HG02852 (cell line): Measurements from ENCODE around the gene OLFML2B.

Source experiments
- ATAC-seq: cut with Tn5 transposase; IDR thresholded peaks from one replicate; pipeline ENCODE4 v1.9.1; 2021; ENCODE audit warnings: mild to moderate bottlenecking, moderate library complexity; ENCODE audit not compliant: unreplicated experiment

The OLFML2B gene

DNA sequence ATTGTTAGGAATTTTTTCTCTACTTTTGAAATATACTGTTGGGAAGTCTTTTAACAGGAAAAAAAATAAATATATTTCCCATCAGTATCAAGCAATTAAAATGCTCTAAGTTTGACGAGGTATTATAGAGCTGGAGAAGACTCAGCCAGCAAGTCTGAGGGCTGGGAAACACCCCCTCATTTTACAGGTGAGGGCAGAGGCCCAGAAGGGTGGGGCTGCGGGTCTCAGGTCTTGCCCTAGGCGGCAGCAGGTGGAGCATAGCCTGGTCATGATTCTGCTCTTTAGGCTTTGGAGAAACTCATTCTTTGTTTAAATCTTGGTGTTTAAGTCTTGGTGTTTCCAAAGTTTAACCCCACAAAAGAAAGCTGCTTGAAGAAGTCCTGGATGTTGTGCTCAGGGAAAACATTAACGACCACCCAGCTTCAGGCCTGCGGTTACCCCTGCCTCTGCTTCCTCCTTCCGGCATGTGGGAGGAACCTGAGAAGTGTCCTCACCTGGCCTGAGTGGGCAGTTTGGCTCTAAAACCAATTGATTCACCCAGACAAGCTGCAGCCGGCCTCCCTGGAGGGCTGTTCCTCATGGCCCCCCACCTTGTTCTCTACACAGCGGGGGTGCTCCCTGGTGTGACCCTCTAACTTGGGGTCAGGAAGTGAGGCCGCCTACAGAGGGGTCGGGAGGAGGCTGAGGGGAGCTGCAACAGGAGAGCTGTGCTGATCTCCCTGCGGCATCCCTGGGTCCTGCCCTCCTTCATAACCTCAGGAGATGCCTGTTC, 41.7 kb downstream of the OLFML2B start:
- ATAC-seq: no peak

DNA sequence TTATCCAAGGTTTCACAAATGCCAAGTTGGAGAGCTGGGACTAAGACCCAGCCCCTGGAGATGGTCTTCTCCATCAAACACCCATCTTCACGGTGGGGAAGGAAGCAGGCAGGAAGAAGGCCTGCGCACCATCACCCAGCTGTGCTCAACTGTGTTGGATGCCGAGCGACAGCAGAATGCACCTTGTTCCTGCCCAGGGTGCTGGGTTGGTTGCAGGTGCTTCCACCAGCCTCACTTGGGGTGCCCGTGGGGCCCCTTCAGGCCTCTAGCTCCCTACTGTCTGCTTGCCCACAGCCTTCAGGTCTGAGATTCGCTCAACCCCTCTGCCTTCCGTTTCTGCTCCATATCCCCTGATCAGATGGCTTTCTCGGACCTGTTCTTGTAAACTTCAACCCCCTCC, 42.5 kb downstream of the OLFML2B start:
- ATAC-seq: no peak

DNA sequence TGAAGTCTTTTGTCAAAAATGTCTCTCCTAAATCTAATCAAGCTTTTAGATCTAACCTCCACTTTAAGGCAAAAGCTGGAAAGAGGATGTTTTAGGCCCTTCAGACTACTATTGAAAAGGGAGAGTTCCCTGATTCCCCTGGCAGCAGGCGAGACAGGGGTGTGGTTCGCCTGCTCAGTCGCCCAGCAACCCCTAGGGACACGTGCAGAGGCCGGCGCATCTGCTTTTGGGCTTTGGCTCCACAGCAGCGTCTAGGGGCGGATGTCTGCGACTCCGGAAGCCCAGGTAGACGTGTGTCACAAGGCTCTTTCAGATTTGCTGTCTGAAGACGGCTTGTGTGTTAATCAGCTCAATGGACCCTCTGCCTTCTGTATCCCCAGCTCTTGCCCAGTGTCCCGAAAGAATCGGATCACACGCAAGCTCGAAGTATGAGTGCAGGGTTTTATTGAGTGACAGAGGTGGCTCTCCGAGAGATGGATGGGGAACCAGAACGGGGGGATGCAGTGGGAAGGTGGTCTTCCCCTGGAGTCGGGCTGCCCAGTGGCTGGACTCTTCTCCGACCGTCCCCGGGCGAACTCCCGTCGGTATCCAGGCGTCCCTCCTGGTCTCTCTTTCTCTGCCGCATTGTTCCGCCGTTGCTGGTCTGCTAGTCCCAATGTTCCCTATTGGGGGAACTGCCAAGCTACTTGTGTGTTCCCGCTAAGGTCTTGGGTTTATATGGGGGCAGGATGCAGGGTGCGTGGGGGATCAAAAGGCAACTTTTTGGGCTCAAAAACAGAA, 45.5 kb downstream of the OLFML2B start:
- no peak for ATAC-seq

DNA sequence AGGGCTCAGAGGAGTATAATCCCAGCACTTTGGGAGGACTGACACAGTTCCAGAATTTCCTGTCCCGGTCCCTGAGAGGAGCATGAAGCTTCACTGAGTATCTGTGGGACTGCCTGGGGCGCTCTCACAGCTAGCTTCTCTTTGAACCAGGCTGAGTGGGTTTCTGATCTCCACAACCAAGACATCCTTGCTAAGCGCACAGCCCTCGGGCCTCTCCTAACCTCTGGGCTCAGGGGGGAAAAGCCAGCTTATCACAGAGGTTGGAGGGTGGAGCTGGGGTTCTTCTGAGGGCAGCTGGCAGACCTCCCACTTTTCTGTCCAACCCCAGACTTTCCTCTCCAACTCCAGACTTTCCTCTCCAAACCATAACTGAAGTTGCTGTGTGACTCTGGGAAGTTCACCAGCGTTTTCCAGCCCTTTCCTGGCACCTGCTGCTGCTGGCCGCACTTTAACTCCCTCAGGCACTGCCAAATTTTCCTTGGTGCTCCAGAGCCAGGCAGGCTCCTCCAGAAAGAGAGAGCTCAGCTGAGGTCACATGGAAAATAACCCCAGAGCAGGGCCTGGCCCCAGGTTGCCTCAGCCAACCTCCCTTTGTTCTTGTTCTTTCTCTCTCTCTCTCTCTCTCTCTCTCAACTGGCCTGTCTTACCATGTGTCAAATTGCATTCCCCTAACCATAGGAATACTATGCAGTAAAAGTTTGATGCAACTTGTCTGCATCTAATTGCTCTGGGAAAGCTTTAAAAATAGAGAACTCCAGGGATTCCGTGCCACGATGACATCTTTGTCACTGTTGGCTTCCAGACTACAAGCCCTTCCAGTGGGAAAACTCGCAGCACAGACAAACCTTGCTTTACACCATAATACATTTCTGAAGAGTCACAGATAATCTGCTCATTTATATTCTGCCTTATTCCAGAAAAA, 49.5 kb downstream of the OLFML2B start:
- ATAC-seq: no peak

DNA sequence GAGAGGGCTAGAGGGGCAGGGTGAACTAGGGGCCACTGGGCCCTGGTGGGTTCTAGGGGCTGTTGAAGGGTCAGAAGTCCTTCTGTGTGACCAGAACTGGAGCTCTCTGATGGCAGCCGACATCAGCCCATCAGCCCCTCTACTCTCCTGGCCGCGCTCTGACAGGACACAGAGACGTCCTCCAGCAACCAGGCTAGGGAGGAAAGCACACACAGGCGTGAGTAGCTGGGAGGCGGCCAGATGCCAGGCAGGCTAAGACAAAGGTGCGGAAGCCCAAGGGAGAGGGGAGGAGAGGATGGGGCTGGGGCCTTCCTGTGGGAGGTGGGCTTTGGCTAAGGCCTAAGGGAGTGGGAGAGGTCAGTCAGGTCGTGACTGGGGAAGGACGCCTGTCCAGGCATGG, 50.8 kb downstream of the OLFML2B start:
- ATAC-seq: no peak

DNA sequence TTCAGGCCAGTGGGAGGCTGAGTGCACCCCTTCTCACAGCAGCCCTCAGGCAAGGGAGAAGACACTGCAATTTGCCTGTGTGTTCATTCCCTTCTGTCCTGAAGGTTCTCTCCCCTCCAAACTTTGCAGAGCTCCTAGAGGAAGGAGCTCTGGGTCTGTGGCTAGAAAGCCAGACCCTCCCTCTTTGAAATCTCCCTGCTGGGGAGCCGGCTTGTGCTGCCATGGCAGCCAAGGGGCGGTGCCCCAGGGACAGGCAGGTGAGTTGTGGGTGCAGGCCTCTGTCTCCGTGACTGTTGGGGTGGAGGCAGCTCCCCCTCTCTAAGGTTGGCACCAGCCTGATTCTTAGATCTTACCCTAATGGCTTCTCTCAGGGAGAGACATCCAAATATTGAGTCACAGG, 53.0 kb downstream of the OLFML2B start:
- ATAC-seq: no peak

DNA sequence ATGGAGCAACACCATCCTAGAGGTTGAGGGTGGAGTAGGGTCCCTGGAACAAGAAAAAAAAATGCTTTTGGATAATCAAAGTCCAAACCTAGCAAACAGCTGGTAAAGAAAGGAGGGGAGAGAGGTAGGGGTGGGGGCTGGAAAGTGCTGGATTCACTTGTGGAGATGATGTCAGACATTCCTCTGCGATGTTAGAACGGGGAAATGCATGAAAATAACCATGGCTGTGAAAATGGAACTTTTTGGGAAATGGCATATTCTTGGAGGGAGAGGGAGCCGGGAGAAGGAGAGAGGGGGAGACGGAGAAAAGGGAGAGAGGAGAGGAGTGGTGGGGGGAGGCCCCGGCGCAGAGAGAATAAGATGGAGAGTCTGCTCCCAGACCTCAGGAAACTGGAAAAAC, 53.6 kb downstream of the OLFML2B start:
- ATAC-seq: no peak

DNA sequence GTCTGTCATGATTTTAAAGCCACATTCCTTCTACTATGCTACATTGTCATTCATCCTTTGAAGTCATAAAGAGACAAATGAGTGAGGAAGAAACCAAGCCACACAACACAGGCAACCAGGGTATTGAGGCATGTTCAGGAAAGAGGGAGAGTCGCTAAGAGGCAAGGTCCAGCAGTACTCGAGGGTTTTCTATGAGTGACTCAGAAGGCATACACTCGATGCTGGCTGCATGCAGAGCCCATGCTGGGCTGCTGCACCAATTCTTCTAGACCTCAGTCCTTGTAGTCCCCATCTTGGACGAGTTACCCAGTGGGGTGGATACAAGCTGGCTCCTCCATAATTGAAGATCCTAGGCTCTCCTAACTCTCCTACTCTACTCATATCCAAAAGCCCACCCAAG, 57.6 kb downstream of the OLFML2B start:
- no peak for ATAC-seq

DNA sequence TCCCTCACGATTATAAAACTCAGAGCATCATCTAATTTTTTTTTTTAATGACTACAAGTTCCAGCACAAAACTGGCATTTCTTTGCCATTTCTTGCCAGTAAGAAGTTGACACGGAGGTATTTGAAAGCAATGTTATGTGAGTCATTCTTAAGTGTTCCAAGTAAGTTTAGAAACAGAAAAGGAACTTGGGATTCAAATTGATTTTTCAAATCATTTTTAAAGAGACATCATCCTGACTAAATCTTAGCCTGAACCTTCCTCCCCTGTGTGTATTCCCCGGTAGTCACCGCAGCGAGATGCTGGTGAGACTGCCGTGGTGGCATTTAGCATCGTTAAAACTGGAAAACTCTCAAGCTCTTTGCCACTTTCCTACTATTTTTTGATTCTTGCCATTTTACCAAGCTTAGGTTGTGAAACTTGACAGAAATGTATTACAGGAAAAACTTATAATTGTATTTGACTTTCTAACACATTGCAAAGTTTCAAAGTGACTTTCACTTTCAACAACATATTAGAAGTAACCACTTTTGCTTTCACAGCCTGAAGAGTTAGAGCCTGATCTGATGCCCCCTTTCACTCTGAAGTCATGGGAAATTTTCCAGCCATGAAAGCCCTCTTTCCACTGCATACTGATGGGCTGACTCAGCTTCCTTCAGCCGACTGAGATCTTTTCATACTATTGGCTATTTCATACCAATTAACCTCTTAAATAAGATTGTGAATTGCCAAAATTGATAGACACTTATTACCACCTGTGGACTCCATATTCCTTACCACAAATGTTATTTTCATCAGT, 61.4 kb downstream of the OLFML2B start:
- ATAC-seq: peak; percentile 90

DNA sequence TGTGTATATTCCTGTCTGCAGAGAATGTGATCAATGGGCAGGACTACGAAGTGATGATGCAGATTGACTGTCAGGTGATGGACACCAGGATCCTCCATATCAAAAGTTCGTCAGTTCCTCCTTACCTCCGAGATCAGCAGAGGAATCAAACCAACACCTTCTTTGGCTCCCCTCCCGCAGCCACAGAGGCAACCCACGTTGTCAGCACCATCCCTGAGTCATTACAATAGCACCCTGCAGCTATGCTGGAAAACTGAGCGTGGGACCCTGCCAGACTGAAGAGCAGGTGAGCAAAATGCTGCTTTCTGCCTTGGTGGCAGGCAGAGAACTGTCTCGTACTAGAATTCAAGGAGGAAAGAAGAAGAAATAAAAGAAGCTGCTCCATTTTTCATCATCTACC, 65.2 kb downstream of the OLFML2B start:
- no peak for ATAC-seq

DNA sequence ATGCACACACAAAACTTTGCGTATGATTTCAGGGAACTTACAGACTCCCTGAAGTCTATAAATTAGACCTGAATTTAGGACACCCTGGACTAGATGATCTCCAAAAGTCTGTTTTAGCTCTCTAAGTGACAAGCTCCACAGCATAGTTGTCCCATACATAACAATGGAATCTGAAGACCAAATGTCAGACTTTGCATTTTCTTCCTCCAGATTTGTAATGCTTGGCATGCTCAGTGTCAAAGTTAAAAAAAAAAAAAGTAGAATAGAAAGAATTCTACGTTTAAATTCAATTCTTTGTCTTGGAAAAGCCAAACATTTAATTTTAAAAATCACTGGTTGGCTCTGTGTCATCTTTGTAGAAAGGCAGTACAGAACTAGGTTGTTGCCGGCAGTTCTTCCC, 66.7 kb downstream of the OLFML2B start:
- no peak for ATAC-seq

DNA sequence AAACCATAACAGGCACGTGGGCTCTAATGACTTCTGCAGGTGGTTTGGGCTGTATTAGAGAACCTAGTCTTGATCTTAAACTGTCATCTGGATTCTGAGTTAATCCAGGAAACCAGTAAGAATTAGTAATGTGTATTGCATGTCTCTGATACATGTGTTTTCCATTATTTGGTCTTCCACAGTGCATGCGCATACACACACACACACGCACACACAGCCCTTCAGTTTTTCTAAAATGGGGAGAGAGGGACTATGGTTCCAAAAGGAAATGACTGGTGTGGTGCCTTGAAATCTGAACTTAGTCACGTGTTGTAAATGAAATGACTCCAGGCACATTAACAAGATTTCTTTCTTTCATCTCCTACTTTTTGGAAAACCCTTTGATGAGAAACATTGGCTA, 67.6 kb downstream of the OLFML2B start:
- no peak for ATAC-seq

DNA sequence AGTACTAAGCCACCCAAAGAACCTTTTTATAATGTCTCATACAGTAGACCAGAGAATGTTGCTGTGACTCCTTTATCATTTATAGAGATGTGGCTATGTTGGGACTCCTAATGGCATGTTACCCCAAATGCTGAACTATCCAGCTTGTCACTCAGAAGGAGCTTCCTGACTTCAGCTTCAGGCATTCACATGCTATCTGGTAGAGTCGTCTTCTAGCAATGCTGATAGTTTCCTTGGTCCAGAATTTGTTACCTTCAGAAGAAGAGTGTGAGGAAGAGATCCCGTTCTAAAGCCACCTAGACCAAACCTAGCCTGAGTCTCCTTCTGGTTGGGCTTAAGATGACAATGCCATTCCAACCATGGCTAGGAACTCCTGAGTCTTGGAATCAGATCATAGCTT, 68.1 kb downstream of the OLFML2B start:
- ATAC-seq: no peak

DNA sequence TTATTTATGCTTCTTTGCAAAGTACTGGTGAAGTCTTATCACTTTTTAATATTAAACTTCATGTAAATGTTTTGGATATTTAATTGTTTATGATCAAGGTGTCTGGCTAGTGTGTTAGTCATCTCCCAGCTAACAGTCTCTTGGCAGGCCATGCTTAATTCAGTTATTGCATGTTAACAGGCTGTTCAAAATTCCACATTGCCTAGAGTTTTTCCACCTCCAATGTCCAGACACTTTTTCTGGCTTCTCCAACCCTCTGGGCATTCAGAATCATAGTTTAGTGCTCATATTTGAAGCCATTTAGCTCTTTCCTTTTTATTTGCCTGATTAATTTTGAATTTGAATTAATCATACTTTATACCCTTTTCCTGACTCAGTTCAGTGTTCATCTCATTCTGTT, 69.2 kb downstream of the OLFML2B start:
- ATAC-seq: no peak

DNA sequence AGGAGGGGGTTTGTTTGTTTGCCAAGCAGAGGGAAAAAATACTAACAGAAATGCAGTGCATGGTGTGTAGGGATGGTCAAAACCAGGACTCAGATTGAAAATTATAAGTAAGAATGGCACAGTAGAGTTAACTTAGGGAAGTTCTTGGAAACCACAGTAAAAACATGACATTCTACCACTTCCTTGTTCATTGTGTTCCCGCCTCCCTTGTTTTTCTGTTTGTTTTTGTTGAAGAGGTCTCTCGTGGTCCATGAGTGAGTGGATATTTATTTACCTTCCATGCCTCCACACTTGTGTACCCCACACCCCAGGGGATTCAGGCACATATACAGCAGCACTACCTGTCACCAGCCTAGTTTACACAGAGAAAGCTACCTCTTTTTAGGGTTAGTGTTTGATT, 69.6 kb downstream of the OLFML2B start:
- ATAC-seq: no peak

DNA sequence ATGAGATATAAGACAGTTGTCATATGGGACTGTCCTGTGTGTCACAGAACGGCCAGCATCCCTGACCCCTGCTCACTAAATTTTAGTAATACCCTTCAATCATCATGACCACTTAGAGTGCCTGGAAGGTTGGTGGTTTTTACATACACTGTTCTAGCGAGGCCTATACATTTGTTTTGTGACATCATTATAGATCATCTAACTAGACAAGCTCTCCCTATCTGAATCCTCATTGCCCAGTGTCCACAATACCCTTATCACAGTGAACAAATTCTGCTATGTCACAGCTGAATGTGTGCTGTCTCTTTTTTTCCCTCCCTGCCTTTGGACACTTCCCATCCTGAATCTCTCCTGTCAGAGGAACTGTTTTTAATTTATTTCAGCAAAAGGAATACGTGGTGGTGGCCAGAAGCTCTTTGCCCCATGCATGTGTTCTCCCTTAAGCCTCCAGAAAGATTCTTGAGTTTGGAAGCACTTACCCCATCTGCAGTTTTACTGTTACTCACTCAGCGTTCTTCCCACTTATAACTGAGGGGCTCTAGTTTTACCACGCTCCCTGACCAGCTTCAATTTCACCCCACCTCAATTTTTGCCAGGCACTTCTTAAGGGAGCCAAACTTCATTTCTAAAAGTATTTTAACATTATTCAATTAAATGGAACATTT, 70.3 kb downstream of the OLFML2B start:
- ATAC-seq: no peak

DNA sequence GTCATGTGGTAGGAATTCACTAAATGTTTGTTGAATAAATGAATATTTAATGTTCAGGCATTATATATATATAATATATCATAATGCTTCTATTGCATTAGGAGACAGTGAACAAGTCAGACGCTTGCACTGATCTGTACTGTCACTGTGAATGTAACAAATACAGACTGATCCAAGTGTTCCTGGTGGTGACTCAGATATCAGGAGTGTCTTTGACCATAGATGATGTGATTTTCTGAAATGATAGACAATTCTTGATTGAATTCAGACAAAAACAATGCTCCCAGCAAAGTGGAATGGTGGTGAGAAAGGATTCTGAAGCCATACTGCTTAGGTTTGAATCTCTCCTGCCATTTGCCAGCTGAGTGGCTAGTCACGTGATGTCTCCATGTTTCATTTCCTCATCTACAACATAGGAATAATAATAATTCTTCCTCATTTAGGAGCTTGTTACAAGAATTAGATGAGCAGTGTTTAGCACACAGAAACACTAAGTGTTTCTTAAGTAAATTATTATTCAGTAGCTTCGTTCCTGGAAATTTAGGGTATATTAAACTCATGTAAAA, 71.0 kb downstream of the OLFML2B start:
- ATAC-seq: no peak

DNA sequence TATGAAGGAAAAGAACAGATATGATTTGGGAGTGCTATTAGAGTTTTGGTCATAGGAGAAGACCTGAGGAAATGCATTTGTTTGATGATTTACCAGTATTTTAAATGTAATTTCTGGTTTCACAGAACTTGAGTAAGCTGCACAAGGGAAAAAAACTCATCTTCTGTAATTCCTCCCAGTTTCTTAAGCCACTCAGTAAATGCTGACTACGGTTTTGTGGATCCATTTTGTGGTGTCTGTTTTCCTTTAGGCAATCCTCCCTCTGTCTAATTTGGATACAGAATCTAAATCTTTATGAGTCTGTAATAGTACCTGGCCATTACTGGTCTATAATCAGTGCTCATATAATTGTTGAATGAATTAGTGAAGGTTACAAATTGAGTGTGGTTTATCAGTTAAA, 72.0 kb downstream of the OLFML2B start:
- no peak for ATAC-seq

DNA sequence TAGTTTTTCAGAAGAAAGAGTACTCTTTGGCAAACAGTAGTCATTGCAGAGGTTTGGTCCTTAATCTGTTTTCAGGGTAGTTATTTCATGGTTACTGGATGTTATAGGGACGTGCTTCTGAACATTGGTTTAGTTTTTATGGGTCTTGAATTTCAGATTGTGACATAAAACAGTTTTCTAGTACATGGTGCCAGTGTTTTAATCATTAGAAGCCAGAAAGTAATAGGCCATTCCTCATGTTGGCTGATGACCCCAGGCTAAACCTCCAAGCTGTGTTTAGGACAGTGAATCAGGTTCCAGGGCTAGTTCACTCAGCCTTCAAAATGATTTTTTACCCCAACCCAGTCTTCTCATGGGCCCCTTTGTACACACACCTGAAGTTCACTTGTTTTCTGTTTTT, 73.3 kb downstream of the OLFML2B start:
- ATAC-seq: no peak

DNA sequence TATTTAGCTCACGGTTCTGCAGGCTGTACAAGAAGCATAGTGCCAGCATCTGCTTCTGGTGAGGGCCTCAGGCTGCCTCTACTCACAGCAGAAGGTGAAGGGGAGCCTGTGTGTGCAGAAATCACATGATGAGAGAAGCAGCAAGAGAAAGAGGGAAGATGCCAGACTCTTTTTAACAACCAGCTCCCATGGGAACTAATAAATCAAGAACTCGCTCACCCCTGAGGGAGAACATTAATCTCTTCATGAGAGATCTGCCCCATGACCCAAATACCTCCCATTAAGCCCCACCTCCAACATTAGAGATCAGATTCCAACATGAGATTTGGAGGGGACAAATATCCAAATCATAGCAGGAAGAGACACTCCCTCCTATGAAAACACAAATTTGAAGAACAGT, 74.1 kb downstream of the OLFML2B start:
- ATAC-seq: no peak
